SK-N-SH (cell line): ENCODE data around the gene PPP3CA. TPM values are rescaled to one million over a fixed set of nuclear protein-coding genes. Genes with fewer than 3 reads are reported as not detected.

Experiments used
- CTCF ChIA-PET: fragments of 300-600, 350-600 bp; formaldehyde crosslinking; extraction: SDS; loops from one replicate; lab custom pipeline; 2021; lab: Yijun Ruan, JAX
- POLR2A ChIA-PET: fragments of 350-600 bp; sonication (Branson Sonifier 250); formaldehyde crosslinking; extraction: SDS; loops from one replicate; lab custom pipeline; 2020; ENCODE audit warnings: antibody characterized with exemption, inconsistent platforms; lab: Yijun Ruan, JAX
- DNase-seq: peaks from one replicate; pipeline ENCODE4 v3.0.0; 2012
- H2AFZ ChIP-seq: fragments of 200-600 bp; sonication (generic); 2 replicates; pipeline ENCODE4 v1.8.1; 2016; ENCODE audit warnings: antibody characterized with exemption, mild to moderate bottlenecking, low read depth
- H3F3A ChIP-seq: fragments of 200-600 bp; sonication (generic); replicated peaks from 2 replicates; pipeline ENCODE3; 2016; ENCODE audit warnings: antibody characterized with exemption, mild to moderate bottlenecking; ENCODE audit not compliant: insufficient read depth
- H3K27ac ChIP-seq, 2 experiments: fragments of 200-500 bp in 1 of 2; fragments of 200-600 bp in 1 of 2; sonication (Bioruptor generic) in 1 of 2; sonication (generic), shearing (Covaris generic) in 1 of 2; 2 replicates each; pipeline versions ENCODE4 v1.5.1 to v1.6.1; 2014 to 2016; ENCODE audit warnings: low read depth in 2 of 2, inconsistent platforms in 1 of 2, low read length in 1 of 2, mild to moderate bottlenecking in 1 of 2, mixed read lengths in 1 of 2
- H3K27me3 ChIP-seq: fragments of 200-600 bp; sonication (generic), shearing (Covaris generic); 2 replicates; pipeline ENCODE4 v1.6.1; 2016; ENCODE audit warnings: mixed run types; ENCODE audit not compliant: insufficient read depth
- H3K36me3 ChIP-seq, 2 experiments: fragments of 200-500 bp in 1 of 2; fragments of 200-600 bp in 1 of 2; sonication (Bioruptor generic) in 1 of 2; sonication (generic) in 1 of 2; replicated peaks in 1 of 2; 2 replicates each; pipeline versions ENCODE3 to v1.5.1; 2014 to 2016; ENCODE audit warnings: low read length in 1 of 2, mild to moderate bottlenecking in 1 of 2; ENCODE audit not compliant: insufficient read depth in 2 of 2, control insufficient read depth in 1 of 2
- H3K4me1 ChIP-seq, 2 experiments: fragments of 200-500 bp in 1 of 2; fragments of 200-600 bp in 1 of 2; sonication (Bioruptor generic) in 1 of 2; sonication (generic), shearing (Covaris generic) in 1 of 2; 2 replicates each; pipeline versions ENCODE4 v1.5.1 to v1.6.1; 2014 to 2016; ENCODE audit warnings: low read depth in 1 of 2, low read length in 1 of 2, mixed run types in 1 of 2; ENCODE audit not compliant: insufficient read depth in 2 of 2, control insufficient read depth in 1 of 2
- H3K4me2 ChIP-seq: fragments of 200-600 bp; sonication (generic), shearing (Covaris generic); 2 replicates; pipeline ENCODE4 v1.6.1; 2017; ENCODE audit warnings: mixed run types
- H3K4me3 ChIP-seq, 2 experiments: fragments of 200-500 bp in 1 of 2; fragments of 200-600 bp in 1 of 2; sonication (Bioruptor generic) in 1 of 2; sonication (generic), shearing (Covaris generic) in 1 of 2; 2 replicates each; pipeline versions ENCODE4 v1.5.1 to v1.8.1; 2014 to 2016; ENCODE audit warnings: low read depth in 2 of 2, inconsistent platforms in 1 of 2, low read length in 1 of 2, mild to moderate bottlenecking in 1 of 2, mixed read lengths in 1 of 2, moderate library complexity in 1 of 2
- H3K79me2 ChIP-seq: fragments of 200-600 bp; sonication (generic); 2 replicates; pipeline ENCODE4 v1.8.1; 2017; ENCODE audit warnings: mild to moderate bottlenecking; ENCODE audit not compliant: insufficient read depth
- H3K9ac ChIP-seq: fragments of 200-600 bp; sonication (generic); 2 replicates; pipeline ENCODE4 v1.6.1; 2017; ENCODE audit warnings: mixed run types
- H3K9me2 ChIP-seq: fragments of 200-600 bp; sonication (generic); 2 replicates; pipeline ENCODE4 v1.6.1; 2017; ENCODE audit warnings: mixed run types
- H3K9me3 ChIP-seq: fragments of 200-600 bp; sonication (generic); 2 replicates; pipeline ENCODE4 v1.6.1; 2017; ENCODE audit warnings: mixed run types, mild to moderate bottlenecking, moderate library complexity
- H4K20me1 ChIP-seq: fragments of 200-600 bp; sonication (generic); 2 replicates; pipeline ENCODE4 v1.6.1; 2017; ENCODE audit warnings: mild to moderate bottlenecking, mixed run types; ENCODE audit not compliant: insufficient read depth
- CHD2 ChIP-seq: fragments of 150-350 bp; IDR thresholded peaks from 2 replicates; pipeline ENCODE4 v1.6.1; 2018; ENCODE audit warnings: low read length; ENCODE audit not compliant: partially characterized antibody
- CTCF ChIP-seq: fragments of 200-600 bp; sonication (generic); IDR thresholded peaks from 2 replicates; pipeline ENCODE4 v1.6.1; 2017; ENCODE audit warnings: antibody characterized with exemption, mild to moderate bottlenecking, moderate library complexity
- ELF1 ChIP-seq: IDR thresholded peaks from 2 replicates; pipeline ENCODE4 v1.4.0; 2012
- FOSL2 ChIP-seq: IDR thresholded peaks from 2 replicates; pipeline ENCODE4 v1.4.0; 2012; ENCODE audit warnings: low read depth, mild to moderate bottlenecking, moderate library complexity, borderline replicate concordance
- GATA2 ChIP-seq: sonication (generic); formaldehyde crosslinking; IDR thresholded peaks from 2 replicates; pipeline ENCODE4 v1.5.0; 2020; ENCODE audit warnings: mild to moderate bottlenecking, missing genetic modification reagents
- IRF3 ChIP-seq: fragments of 150-350 bp; IDR thresholded peaks from 2 replicates; pipeline ENCODE4 v1.6.1; 2016; ENCODE audit warnings: mild to moderate bottlenecking, low read depth, low read length
- RFX5 ChIP-seq: IDR thresholded peaks from 2 replicates; pipeline ENCODE4 v1.6.1; 2012; ENCODE audit warnings: mild to moderate bottlenecking, improper control_type of control experiment, low read length
- RXRA ChIP-seq: IDR thresholded peaks from 2 replicates; pipeline ENCODE4 v1.4.0; 2012; ENCODE audit warnings: low read depth, mild to moderate bottlenecking, borderline replicate concordance
- SIN3A ChIP-seq: IDR thresholded peaks from 2 replicates; pipeline ENCODE4 v1.6.1; 2012; ENCODE audit warnings: low read depth, mild to moderate bottlenecking, low read length, moderate library complexity, borderline replicate concordance
- SMC3 ChIP-seq: IDR thresholded peaks from 2 replicates; pipeline ENCODE4 v1.6.1; 2012; ENCODE audit warnings: low read depth, low read length, improper control_type of control experiment
- USF1 ChIP-seq: IDR thresholded peaks from 2 replicates; pipeline ENCODE4 v1.4.0; 2012; ENCODE audit warnings: low read depth, borderline replicate concordance
- ZBTB33 ChIP-seq: IDR thresholded peaks from 2 replicates; pipeline ENCODE4 v1.4.0; 2012; ENCODE audit warnings: low read depth, borderline replicate concordance
- WGBS: methylation state at CpG from one replicate; pipeline ENCODE4 v1.1.6; 2017; ENCODE audit warnings: low lambda C conversion rate; 5-methylcytosine and 5-hydroxymethylcytosine counted together
- polyA plus RNA-seq, 3 experiments: library from polyadenylated mRNA; depleted of rRNA; stranded (reverse); fragments of >200 nt; gene quantifications; 2 replicates each; pipeline ENCODE4 v1.2.3, GENCODE V29; 2012

Gene PPP3CA
- polyA plus RNA-seq, 1 of the 3 experiments (the other 2 are of a cell fraction), result 10.7 TPM

GRCh38 chr4:101334963-101335572, 12.3 kb downstream of the PPP3CA start:
- Histone ChIP-seq H3K36me3 (no peaks in the 10 kb centered on the region), H3K9ac (no peak overlapping the region), H3K9me3 (no peaks in the 10 kb centered on the region), H3K79me2 (peaks cover 95% of the 10 kb centered on the region), H3K4me2 (no peak overlapping the region), H4K20me1 (peaks cover 52% of the 10 kb centered on the region), H2AFZ (no peak overlapping the region), H3F3A (no peaks in the 10 kb centered on the region), H3K4me3 (no peak overlapping the region), H3K27ac (no peak overlapping the region), H3K27me3 (no peaks in the 10 kb centered on the region), H3K4me1 (peaks cover 3 to 7% of the 10 kb centered on the region in 2 experiments; a peak in 3 of 4 replicates), H3K9me2 (no peaks in the 10 kb centered on the region)
- ChIA-PET POLR2A (no interaction called here), CTCF (interaction anchor here (1.0 kb wide), 1 partner anchor 19 kb away, joined by 3 read pairs; no protein-coding TSS in a partner anchor)
- 96% methylated on average over 6 of the region's 6 CpGs for WGBS
- no peak for DNase-seq
- no peak for TF ChIP-seq USF1
- TF ChIP-seq RFX5, result no peak
- no peak for TF ChIP-seq IRF3
- TF ChIP-seq ZBTB33, result no peak
- TF ChIP-seq ELF1, result no peak
- no peak for TF ChIP-seq RXRA
- TF ChIP-seq CHD2, result no peak
- no peak for TF ChIP-seq FOSL2
- no peak for TF ChIP-seq SMC3
- TF ChIP-seq SIN3A, result no peak
- no peak for TF ChIP-seq CTCF
- no peak for TF ChIP-seq GATA2 (CRISPR knock-in tag)
